ENCODE data around the gene GLRX2. TPM values are rescaled to one million over a fixed set of nuclear protein-coding genes. Genes with fewer than 3 reads are reported as not detected.

The GLRX2 gene
- polyA plus RNA-seq, 3 donors: 11.2 to 13.8 (median 12.6) TPM

GRCh38 chr1:193113258-193113991 lies 8.2 kb upstream of the GLRX2 start:
- no peak for DNase-seq (ENCODE audit: low read depth in 3 of 3, low spot score in 2 of 3)

GRCh38 chr1:193111641-193112090 lies 6.5 kb upstream of the GLRX2 start:
- no peak for DNase-seq (ENCODE audit: low read depth in 3 of 3, low spot score in 2 of 3)

GRCh38 chr1:193110864-193111263 lies 5.7 kb upstream of the GLRX2 start:
- DNase-seq (ENCODE audit: low read depth in 3 of 3, low spot score in 2 of 3): no peak

GRCh38 chr1:193110246-193110645 lies 5.0 kb upstream of the GLRX2 start:
- DNase-seq (ENCODE audit: low read depth in 3 of 3, low spot score in 2 of 3): no peak

- DNase-seq (ENCODE audit: low read depth in 3 of 3, low spot score in 2 of 3): no peak
Observed at GRCh38 chr1:193109619-193110018, 4.4 kb upstream of the GLRX2 start.

GRCh38 chr1:193108471-193108870 lies 3.3 kb upstream of the GLRX2 start:
- DNase-seq (ENCODE audit: low read depth in 3 of 3, low spot score in 2 of 3): no peak

- DNase-seq (ENCODE audit: low read depth in 3 of 3, low spot score in 2 of 3): no peak
Observed at GRCh38 chr1:193105821-193106177, 585 bp upstream of the GLRX2 start.

- DNase-seq (ENCODE audit: low read depth in 3 of 3, low spot score in 2 of 3): peak in 1 of 3 donors; percentile 31
Observed at GRCh38 chr1:193104502-193104906, 710 bp downstream of the GLRX2 start.

- no peak for DNase-seq (ENCODE audit: low read depth in 3 of 3, low spot score in 2 of 3)
Observed at GRCh38 chr1:193103759-193104501, 1.3 kb downstream of the GLRX2 start.

- no peak for DNase-seq (ENCODE audit: low read depth in 3 of 3, low spot score in 2 of 3)
Observed at GRCh38 chr1:193102662-193103061, 2.6 kb downstream of the GLRX2 start.

- DNase-seq (ENCODE audit: low read depth in 3 of 3, low spot score in 2 of 3): no peak
Observed at GRCh38 chr1:193094112-193094511, 11.1 kb downstream of the GLRX2 start.

- no peak for DNase-seq (ENCODE audit: low read depth in 3 of 3, low spot score in 2 of 3)
Observed at GRCh38 chr1:193090865-193091264, 14.3 kb downstream of the GLRX2 start.

GRCh38 chr1:193087893-193088292 lies 17.3 kb downstream of the GLRX2 start:
- no peak for DNase-seq (ENCODE audit: low read depth in 3 of 3, low spot score in 2 of 3)

- no peak for DNase-seq (ENCODE audit: low read depth in 3 of 3, low spot score in 2 of 3)
Observed at GRCh38 chr1:193086342-193086741, 18.9 kb downstream of the GLRX2 start.

- DNase-seq (ENCODE audit: low read depth in 3 of 3, low spot score in 2 of 3): no peak
Observed at GRCh38 chr1:193085263-193085662, 20.0 kb downstream of the GLRX2 start.

- DNase-seq (ENCODE audit: low read depth in 3 of 3, low spot score in 2 of 3): no peak
Observed at GRCh38 chr1:193083365-193084088, 21.7 kb downstream of the GLRX2 start.

GRCh38 chr1:193079187-193079586 lies 26.0 kb downstream of the GLRX2 start:
- DNase-seq (ENCODE audit: low read depth in 3 of 3, low spot score in 2 of 3): no peak

GRCh38 chr1:193077991-193078390 lies 27.2 kb downstream of the GLRX2 start:
- DNase-seq (ENCODE audit: low read depth in 3 of 3, low spot score in 2 of 3): no peak

GRCh38 chr1:193070942-193071341 lies 34.3 kb downstream of the GLRX2 start:
- DNase-seq (ENCODE audit: low read depth in 3 of 3, low spot score in 2 of 3): no peak

- no peak for DNase-seq (ENCODE audit: low read depth in 3 of 3, low spot score in 2 of 3)
Observed at GRCh38 chr1:193070386-193070753, 34.8 kb downstream of the GLRX2 start.

- no peak for DNase-seq (ENCODE audit: low read depth in 3 of 3, low spot score in 2 of 3)
Observed at GRCh38 chr1:193069748-193070385, 35.3 kb downstream of the GLRX2 start.

All from right renal cortex interstitium (tissue), 3 donors.